ENCODE results near the gene INO80E.

DNA sequence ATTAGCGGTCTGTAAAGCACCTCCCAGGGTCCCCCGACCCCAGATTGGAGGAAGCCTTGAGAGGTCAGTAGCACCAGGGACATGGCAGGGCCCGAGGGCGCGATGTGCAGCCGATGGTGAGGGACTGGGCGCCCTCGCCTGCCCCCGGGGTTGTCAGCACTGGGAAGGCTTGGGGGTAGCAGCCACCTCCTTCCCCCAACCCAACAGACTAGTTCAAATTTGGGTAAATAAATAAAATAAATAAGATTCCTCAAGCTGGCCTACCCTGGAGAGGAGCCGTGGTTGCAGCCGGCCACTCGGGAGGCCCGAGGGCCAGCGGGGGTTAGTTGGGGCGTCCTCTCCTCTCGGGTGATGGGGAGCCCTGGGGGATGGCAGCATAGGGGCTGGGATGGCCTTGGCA lies 28.4 kb downstream of the INO80E start:
- TF ChIP-seq CTCF (conservative IDR thresholded peaks at IDR 0.05 in 1 of 2, IDR thresholded peaks at IDR 0.05 in 1 of 2; ENCODE audit: extremely low read depth in 1 of 2, insufficient read depth in 1 of 2, low read depth in 1 of 2, low read length in 2 of 2) (no peak), EZH2 (IDR thresholded peaks at IDR 0.05; ENCODE audit: borderline replicate concordance, low read length) (no peak)

Data from mammary epithelial cell (primary cell).